GM19099 (cell line): ENCODE measurements around the gene SEPTIN8.

Experiments used
- POLR2A ChIP-seq: IDR thresholded peaks from 3 replicates; pipeline ENCODE4 v1.6.1; 2011; ENCODE audit warnings: low read depth; ENCODE audit not compliant: insufficient read length; ENCODE audit errors: extremely low read depth

SEPTIN8 gene

GRCh38 chr5:132751444-132751843, 25.6 kb downstream of the SEPTIN8 start:
- no peak for TF ChIP-seq POLR2A

- TF ChIP-seq POLR2A: no peak
Observed at GRCh38 chr5:132750471-132751230, 26.4 kb downstream of the SEPTIN8 start.

GRCh38 chr5:132749506-132749905, 27.5 kb downstream of the SEPTIN8 start:
- no peak for TF ChIP-seq POLR2A

- no peak for TF ChIP-seq POLR2A
Observed at GRCh38 chr5:132748522-132749000, 28.5 kb downstream of the SEPTIN8 start.

GRCh38 chr5:132747616-132748440, 29.2 kb downstream of the SEPTIN8 start:
- TF ChIP-seq POLR2A: no peak

GRCh38 chr5:132746954-132747615, 30.0 kb downstream of the SEPTIN8 start, which contains the start of gene CCNI2:
Gene CCNI2 (plus strand): TSS chr5:132747426. CDS start chr5:132747496, 70 bp downstream.
- peak; percentile 65 for TF ChIP-seq POLR2A

GRCh38 chr5:132746592-132746953, 30.5 kb downstream of the SEPTIN8 start:
- no peak for TF ChIP-seq POLR2A

GRCh38 chr5:132744659-132745058, 32.4 kb downstream of the SEPTIN8 start:
- no peak for TF ChIP-seq POLR2A

- no peak for TF ChIP-seq POLR2A
Observed at GRCh38 chr5:132742626-132743025, 34.4 kb downstream of the SEPTIN8 start.

- no peak for TF ChIP-seq POLR2A
Observed at GRCh38 chr5:132742158-132742557, 34.9 kb downstream of the SEPTIN8 start.

GRCh38 chr5:132739232-132739631, 37.8 kb downstream of the SEPTIN8 start:
- TF ChIP-seq POLR2A: no peak

GRCh38 chr5:132737982-132738681, 38.9 kb downstream of the SEPTIN8 start:
- TF ChIP-seq POLR2A: no peak

- peak; percentile 72 for TF ChIP-seq POLR2A
Observed at GRCh38 chr5:132736853-132737833, 39.9 kb downstream of the SEPTIN8 start, which contains the start of gene KIF3A. Gene KIF3A (minus strand): TSS chr5:132737546. CDS start chr5:132737419, 127 bp downstream.
